DOHH2 (cell line): ENCODE data around the gene NFKBIE.

Source experiments
- EZH2phosphoT487 ChIP-seq: fragments of 200-600 bp; sonication (generic); IDR thresholded peaks from 2 replicates; pipeline ENCODE4 v1.6.1; 2017; ENCODE audit warnings: borderline replicate concordance, mild to moderate bottlenecking, antibody characterized with exemption, low read length, moderate library complexity, mixed read lengths
- TF ChIP-seq, protein P1 (sequence below): fragments of 200-600 bp; sonication (generic); IDR thresholded peaks from one replicate; pipeline ENCODE4 v1.5.1; 2014; ENCODE audit warnings: antibody characterized with exemption, mild to moderate bottlenecking, low read depth, low read length; ENCODE audit not compliant: poor library complexity, severe bottlenecking

DNA sequence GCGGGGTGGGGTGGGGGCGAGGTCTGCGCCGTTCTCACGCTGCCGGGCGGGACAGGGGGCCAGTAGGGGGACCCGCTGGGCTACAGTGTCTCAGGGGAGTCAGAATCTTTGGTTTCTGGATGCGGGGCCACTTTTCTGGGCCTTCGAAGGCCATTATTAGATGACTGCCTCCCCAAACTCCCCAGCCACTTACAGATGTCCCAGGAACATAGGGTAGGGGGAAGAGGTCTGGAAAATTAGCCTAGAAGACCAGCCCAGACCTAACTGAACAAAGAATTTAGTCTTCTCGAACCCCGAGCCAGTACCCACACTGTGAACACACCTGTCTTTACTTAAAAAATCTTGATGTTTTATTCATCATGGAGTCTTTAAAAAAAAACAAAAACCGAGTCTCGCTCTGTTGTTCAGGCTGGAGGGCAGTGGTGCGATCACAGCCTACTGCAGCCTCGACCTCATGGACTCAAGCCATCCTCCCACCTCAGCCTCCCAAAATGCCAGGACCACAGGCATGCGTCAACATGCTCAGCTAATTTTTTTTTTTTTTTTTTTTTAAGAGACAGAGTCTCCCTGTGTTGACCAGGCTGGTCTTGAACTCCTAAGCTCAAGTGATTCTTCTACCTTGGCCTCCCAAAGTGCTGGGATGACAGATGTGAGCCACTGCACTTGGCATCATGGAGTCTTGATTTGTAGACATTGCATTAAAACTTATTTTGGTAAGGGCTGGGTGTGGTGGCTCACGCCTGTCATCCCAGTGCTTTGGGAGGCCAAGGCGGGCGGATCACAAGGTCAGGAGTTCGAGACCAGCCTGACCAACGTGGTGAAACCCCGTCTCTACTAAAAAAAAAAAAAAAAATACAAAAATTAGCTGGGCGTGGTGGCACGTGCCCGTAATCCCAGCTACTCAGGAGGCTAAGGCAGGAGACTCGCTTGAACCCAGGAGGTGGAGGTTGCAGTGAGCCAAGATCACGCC is 45.3 kb downstream of the NFKBIE start:
- TF ChIP-seq, protein P1, sequence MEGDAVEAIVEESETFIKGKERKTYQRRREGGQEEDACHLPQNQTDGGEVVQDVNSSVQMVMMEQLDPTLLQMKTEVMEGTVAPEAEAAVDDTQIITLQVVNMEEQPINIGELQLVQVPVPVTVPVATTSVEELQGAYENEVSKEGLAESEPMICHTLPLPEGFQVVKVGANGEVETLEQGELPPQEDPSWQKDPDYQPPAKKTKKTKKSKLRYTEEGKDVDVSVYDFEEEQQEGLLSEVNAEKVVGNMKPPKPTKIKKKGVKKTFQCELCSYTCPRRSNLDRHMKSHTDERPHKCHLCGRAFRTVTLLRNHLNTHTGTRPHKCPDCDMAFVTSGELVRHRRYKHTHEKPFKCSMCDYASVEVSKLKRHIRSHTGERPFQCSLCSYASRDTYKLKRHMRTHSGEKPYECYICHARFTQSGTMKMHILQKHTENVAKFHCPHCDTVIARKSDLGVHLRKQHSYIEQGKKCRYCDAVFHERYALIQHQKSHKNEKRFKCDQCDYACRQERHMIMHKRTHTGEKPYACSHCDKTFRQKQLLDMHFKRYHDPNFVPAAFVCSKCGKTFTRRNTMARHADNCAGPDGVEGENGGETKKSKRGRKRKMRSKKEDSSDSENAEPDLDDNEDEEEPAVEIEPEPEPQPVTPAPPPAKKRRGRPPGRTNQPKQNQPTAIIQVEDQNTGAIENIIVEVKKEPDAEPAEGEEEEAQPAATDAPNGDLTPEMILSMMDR, result no peak
- no peak for TF ChIP-seq EZH2phosphoT487
